ENCODE data around the gene FZD10. TPM values are rescaled to one million over a fixed set of nuclear protein-coding genes. Genes with fewer than 3 reads are reported as not detected.

The FZD10 gene
- total RNA-seq, 4 donors from 2014 or later: 11.7 to 20.7 (median 15.5) TPM

DNA sequence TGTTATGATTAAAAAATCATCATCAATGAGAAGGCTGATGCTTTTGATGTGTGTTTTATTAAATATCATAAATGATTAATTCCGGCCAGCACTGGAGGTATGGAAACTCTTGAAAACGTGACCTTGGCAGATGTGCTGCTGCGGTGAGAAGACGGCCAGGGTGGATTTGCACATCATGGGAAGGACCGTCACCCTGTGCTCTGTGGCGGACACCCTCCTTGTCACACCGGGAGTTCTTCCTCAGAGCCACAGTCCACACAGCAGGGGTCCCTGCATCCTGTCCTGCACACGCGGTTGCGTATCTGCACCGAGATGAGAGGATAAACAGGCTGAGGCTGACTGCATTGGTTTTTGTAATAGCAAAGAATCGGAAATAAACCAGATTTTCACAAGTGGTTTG lies 33.5 kb downstream of the FZD10 start:
- 87% methylated on average over 12 of the region's 12 CpGs for WGBS
- Histone ChIP-seq H3K27ac (no peak overlapping the region), H3K36me3 (no peaks in the 10 kb centered on the region), H3K4me1 (no peaks in the 10 kb centered on the region), H3K27me3 (peaks cover 13% of the 10 kb centered on the region), H3K4me3 (no peak overlapping the region), H3K9me3 (no peaks in the 10 kb centered on the region)
- TF ChIP-seq, protein P1, sequence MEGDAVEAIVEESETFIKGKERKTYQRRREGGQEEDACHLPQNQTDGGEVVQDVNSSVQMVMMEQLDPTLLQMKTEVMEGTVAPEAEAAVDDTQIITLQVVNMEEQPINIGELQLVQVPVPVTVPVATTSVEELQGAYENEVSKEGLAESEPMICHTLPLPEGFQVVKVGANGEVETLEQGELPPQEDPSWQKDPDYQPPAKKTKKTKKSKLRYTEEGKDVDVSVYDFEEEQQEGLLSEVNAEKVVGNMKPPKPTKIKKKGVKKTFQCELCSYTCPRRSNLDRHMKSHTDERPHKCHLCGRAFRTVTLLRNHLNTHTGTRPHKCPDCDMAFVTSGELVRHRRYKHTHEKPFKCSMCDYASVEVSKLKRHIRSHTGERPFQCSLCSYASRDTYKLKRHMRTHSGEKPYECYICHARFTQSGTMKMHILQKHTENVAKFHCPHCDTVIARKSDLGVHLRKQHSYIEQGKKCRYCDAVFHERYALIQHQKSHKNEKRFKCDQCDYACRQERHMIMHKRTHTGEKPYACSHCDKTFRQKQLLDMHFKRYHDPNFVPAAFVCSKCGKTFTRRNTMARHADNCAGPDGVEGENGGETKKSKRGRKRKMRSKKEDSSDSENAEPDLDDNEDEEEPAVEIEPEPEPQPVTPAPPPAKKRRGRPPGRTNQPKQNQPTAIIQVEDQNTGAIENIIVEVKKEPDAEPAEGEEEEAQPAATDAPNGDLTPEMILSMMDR (IDR thresholded peaks at IDR 0.05): no peak
- no peak for TF ChIP-seq POLR2AphosphoS5 (IDR thresholded peaks at IDR 0.05)
- TF ChIP-seq EP300 (IDR thresholded peaks at IDR 0.05): no peak
- no peak for TF ChIP-seq POLR2A (IDR thresholded peaks at IDR 0.05)
- DNase-seq (ENCODE audit: low spot score in 2 of 2): no peak

DNA sequence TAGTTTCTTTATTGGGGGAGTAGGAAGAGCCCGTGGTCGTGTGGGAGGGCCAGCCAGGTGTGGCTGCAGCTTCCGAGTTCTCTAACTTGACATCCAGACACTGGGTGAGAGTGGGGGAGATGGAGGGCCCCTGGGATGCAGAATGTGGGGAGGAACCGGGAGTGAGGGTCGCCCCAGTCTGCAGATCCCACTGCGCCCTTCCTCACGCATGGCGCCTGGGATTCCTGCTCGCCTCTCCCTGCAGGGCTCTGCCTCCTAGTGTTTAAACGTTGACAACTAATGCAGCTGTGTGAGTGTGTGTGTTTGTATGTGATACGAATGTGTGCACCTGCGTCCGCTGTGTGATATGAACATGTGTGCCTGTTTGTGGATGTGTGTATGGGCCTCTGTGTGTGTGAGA lies 34.6 kb downstream of the FZD10 start:
- TF ChIP-seq EP300 (IDR thresholded peaks at IDR 0.05): no peak
- TF ChIP-seq POLR2A (IDR thresholded peaks at IDR 0.05): no peak
- TF ChIP-seq, protein P1 (IDR thresholded peaks at IDR 0.05): no peak
- TF ChIP-seq POLR2AphosphoS5 (IDR thresholded peaks at IDR 0.05): no peak
- H3K27ac ChIP-seq: no peak overlapping the region
- no peak overlapping the region for H3K4me3 ChIP-seq
- peaks cover 8% of the 10 kb centered on the region for H3K27me3 ChIP-seq
- no peaks in the 10 kb centered on the region for H3K4me1 ChIP-seq
- no peaks in the 10 kb centered on the region for H3K9me3 ChIP-seq
- no peaks in the 10 kb centered on the region for H3K36me3 ChIP-seq
- DNase-seq (ENCODE audit: low spot score in 2 of 2): no peak
- WGBS: 81% methylated on average over 13 of the region's 13 CpGs

DNA sequence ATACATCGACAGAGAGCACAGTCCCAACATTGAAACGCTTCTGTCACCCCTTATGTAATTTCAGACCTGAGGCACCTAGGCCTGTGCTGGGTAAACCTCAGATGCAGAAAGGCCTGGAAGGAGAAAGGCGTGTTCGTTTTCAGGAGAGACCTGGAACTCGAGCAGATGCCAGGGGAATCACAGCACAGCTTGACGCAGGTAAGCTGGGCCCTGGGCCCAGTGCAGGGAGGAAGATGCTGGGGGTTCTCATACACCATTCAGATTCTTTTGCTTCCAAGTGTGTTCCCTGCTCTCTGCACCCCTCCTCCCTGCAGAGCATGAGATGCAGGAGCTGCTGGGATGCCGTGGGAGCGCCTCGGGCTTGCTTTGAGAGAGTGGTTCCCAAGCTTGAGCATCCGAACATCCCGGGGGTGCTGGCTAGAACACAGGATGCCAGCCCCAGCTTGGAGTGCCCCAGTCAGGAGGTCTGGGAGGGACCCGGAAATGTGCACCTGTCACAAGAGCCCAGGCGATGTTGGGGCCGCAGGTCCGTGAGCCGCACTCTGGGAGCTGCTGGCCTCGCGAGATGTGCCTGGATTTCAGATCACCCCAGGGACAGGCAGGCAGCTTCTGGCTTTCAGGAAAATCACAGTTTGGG lies 35.9 kb downstream of the FZD10 start:
- no peak for DNase-seq (ENCODE audit: low spot score in 2 of 2)
- Histone ChIP-seq H3K4me3 (no peak overlapping the region), H3K27me3 (peaks cover 6% of the 10 kb centered on the region), H3K9me3 (no peaks in the 10 kb centered on the region), H3K27ac (no peak overlapping the region), H3K36me3 (no peaks in the 10 kb centered on the region), H3K4me1 (no peaks in the 10 kb centered on the region)
- 73% methylated on average over 15 of the region's 18 CpGs for WGBS
- no peak for TF ChIP-seq POLR2A (IDR thresholded peaks at IDR 0.05)

DNA sequence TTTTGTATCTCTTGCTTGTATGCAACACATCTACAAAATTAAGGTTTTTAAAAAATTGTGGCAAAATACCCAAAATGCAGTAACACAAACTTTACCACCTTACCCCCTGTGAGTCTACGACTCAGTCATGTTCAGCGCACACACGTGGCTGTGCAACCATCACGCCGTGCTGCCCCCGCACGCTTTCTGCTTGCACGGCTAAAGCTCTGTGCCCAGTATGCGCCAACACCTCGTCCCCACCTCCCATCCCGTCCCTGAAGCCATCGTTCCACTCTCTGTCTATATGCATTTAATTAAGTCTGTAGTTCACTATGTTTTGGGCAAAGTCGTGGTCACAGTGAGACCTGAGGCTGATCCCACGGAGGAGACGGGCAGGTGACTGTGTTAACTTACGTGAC lies 36.4 kb downstream of the FZD10 start:
- no peak for DNase-seq (ENCODE audit: low spot score in 2 of 2)
- H3K9me3 ChIP-seq: no peaks in the 10 kb centered on the region
- no peaks in the 10 kb centered on the region for H3K4me1 ChIP-seq
- no peaks in the 10 kb centered on the region for H3K36me3 ChIP-seq
- peaks cover 3% of the 10 kb centered on the region for H3K27me3 ChIP-seq
- TF ChIP-seq, protein P1 (IDR thresholded peaks at IDR 0.05): no peak
- TF ChIP-seq POLR2A (IDR thresholded peaks at IDR 0.05): no peak
- H3K4me3 ChIP-seq: no peak overlapping the region
- 81% methylated on average over 16 of the region's 16 CpGs for WGBS
- no peak overlapping the region for H3K27ac ChIP-seq

DNA sequence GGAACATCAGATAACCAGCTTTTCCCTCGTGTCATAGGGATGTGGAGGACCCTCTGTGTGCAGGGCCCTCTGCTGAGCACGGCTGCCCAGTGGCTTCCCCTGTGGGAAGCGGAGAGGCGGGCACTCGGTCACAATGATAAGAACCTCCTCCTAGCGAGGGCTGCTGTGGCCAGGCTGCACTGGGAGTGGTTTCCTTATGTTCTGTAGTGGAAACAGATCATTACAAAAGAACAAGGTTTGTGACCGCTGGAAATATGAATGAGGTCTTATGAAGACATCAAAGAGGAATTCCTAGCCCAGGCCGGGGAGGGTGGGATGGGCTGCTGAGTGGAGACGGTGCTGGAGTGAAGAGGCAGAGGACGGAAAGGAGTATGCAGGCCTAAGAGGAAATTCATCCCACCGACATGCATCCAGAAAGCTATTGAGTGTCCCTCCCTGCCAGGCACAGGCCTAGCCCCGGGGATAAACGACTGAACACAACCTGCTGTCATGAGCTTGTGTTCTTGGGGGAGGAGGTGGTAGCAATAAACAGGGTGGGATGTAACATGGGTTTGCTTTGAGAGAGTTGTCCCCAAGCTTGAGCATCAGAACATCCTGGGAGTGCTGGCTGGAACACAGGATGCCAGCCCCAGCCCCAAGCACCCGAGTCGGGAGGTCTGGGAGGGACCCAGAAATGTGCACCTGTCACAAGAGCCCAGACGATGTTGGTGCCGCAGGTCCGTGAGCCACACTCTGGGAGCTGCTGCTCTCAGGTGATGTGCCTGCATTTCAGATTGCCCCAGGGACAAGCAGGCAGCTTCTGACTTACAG lies 37.5 kb downstream of the FZD10 start:
- no peak overlapping the region for H3K27ac ChIP-seq
- H3K9me3 ChIP-seq: no peaks in the 10 kb centered on the region
- H3K4me1 ChIP-seq: no peaks in the 10 kb centered on the region
- no peak for TF ChIP-seq POLR2A (IDR thresholded peaks at IDR 0.05)
- TF ChIP-seq, protein P1 (IDR thresholded peaks at IDR 0.05): no peak
- H3K36me3 ChIP-seq: no peaks in the 10 kb centered on the region
- 58% methylated on average over 14 of the region's 18 CpGs for WGBS
- H3K4me3 ChIP-seq: no peak overlapping the region
- peaks cover 3% of the 10 kb centered on the region for H3K27me3 ChIP-seq
- no peak for DNase-seq (ENCODE audit: low spot score in 2 of 2)

Measured in suprapubic skin (tissue), 4 donors.